ENCODE measurements around the gene FN1.

DNA sequence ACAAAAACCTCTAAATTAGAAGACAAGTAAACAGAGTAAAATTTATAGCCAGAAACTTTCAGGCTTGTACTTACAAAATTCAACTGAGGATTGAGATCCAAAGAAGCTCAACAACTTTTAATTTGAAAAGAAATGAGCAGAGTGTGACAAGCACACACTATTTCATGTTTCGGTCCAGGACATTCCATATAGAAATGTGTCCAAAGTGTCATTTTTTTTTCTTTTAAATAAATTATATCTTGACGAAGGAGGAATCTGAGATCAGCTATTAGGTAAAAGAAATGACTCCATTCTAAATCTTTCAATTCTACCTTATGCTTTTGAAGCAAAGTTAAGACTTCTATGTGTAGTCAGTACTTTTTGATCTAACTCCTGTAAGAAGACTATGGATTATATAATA lies 4.6 kb downstream of the FN1 start:
- TF ChIP-seq, protein P1, sequence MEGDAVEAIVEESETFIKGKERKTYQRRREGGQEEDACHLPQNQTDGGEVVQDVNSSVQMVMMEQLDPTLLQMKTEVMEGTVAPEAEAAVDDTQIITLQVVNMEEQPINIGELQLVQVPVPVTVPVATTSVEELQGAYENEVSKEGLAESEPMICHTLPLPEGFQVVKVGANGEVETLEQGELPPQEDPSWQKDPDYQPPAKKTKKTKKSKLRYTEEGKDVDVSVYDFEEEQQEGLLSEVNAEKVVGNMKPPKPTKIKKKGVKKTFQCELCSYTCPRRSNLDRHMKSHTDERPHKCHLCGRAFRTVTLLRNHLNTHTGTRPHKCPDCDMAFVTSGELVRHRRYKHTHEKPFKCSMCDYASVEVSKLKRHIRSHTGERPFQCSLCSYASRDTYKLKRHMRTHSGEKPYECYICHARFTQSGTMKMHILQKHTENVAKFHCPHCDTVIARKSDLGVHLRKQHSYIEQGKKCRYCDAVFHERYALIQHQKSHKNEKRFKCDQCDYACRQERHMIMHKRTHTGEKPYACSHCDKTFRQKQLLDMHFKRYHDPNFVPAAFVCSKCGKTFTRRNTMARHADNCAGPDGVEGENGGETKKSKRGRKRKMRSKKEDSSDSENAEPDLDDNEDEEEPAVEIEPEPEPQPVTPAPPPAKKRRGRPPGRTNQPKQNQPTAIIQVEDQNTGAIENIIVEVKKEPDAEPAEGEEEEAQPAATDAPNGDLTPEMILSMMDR (IDR thresholded peaks at IDR 0.05), result no peak
- no peak for TF ChIP-seq POLR2A (IDR thresholded peaks at IDR 0.05)
